ENCODE results near the gene DAZL. TPM values are rescaled to one million over a fixed set of nuclear protein-coding genes. Genes with fewer than 3 reads are reported as not detected.

DAZL gene
- total RNA-seq, 2 donors from 2014 or later, result not detected

DNA sequence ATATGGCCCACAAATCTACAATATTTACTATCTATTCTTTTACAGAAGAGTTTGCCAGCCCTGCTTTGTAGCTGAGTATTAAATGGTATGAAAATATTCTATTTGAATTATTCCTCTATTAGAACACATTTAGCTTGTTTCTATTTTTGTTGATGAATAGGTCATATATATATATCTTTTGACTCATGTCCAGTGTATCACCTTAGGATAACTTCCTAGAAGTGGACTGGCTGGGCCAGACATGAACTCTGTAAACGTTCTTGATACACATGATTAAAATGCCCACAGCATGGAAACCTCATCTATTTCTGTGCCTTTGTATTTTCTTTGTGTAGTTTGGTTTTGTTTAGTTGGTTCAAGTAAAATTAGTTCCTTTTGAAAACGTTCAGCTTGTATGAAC, 37.1 kb downstream of the DAZL start:
- no peaks in the 10 kb centered on the region for H3K27me3 ChIP-seq (replicated peaks; ENCODE audit: insufficient read depth)
- no peaks in the 10 kb centered on the region for H3K4me1 ChIP-seq (ENCODE audit: control insufficient read depth in 1 of 2, low read depth in 2 of 2)
- ATAC-seq (ENCODE audit: insufficient number of reproducible peaks, low FRiP score, low read depth) (no peak), DNase-seq (ENCODE audit: low spot score) (no peak)
- no peak overlapping the region for H3K27ac ChIP-seq
- H3K36me3 ChIP-seq, result no peaks in the 10 kb centered on the region
- no peak overlapping the region for H3K4me3 ChIP-seq
- TF ChIP-seq, protein P1, sequence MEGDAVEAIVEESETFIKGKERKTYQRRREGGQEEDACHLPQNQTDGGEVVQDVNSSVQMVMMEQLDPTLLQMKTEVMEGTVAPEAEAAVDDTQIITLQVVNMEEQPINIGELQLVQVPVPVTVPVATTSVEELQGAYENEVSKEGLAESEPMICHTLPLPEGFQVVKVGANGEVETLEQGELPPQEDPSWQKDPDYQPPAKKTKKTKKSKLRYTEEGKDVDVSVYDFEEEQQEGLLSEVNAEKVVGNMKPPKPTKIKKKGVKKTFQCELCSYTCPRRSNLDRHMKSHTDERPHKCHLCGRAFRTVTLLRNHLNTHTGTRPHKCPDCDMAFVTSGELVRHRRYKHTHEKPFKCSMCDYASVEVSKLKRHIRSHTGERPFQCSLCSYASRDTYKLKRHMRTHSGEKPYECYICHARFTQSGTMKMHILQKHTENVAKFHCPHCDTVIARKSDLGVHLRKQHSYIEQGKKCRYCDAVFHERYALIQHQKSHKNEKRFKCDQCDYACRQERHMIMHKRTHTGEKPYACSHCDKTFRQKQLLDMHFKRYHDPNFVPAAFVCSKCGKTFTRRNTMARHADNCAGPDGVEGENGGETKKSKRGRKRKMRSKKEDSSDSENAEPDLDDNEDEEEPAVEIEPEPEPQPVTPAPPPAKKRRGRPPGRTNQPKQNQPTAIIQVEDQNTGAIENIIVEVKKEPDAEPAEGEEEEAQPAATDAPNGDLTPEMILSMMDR (IDR thresholded peaks at IDR 0.05), result no peak
- H3K9me3 ChIP-seq, result no peaks in the 10 kb centered on the region

DNA sequence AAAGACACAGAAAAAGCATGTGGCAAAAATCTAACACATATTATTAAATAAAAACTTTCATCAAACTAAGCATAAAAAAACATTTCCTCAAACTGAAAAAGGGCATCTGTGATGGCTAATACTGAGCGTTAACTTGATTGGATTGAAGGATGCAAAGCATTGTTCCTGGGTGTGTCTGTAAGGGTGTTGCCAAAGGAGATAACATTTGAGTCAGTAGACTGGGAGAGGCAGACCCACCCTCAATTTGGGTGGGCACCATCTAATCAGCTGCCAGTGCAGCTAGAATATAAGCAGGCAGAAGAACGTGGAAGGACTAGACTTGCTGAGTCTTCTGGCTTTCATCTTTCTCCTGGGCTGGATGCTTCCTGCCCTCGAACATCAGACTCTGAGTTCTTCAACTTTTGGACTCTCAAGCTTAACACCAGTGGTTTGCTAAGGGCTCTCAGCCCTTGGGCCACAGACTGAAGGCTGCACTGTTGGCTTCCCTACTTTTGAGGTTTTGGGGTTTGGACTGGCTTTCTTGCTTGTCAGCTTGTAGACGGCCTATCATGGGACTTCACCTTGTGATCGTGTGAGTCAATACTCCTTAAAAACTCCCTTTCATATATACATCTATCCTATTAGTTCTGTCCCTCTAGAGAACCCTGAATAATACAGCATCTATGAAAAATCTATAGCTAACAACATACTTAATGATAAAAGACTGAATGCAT, 45.4 kb downstream of the DAZL start:
- no peaks in the 10 kb centered on the region for H3K27me3 ChIP-seq (replicated peaks; ENCODE audit: insufficient read depth)

DNA sequence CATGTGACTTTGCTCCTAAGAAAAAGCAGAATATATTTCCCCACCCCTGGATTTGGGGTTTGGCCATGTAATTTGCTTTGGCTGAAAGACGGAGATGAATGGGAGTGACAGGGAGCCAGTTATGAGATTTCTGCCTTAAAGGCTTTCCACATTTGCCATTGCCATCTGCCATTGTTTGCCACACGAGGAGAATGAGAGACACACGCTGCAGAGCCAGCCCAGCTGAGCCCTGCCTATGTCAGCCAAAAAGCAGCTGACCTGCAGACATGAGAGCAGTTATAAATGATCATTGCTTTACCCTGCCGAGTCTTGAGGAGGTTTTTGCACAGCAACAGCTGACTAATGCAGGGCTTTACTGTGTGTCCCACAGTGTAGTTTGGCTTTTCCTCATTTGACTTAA, 51.1 kb downstream of the DAZL start:
- TF ChIP-seq, protein P1 (IDR thresholded peaks at IDR 0.05), result no peak
- H3K27me3 ChIP-seq (replicated peaks; ENCODE audit: insufficient read depth), result no peaks in the 10 kb centered on the region
- DNase-seq (ENCODE audit: low spot score) (no peak), ATAC-seq (ENCODE audit: insufficient number of reproducible peaks, low FRiP score, low read depth) (no peak)
- no peaks in the 10 kb centered on the region for H3K36me3 ChIP-seq
- H3K4me1 ChIP-seq (ENCODE audit: control insufficient read depth in 1 of 2, low read depth in 2 of 2), result peaks cover 0 to 6% of the 10 kb centered on the region in 2 donors
- no peaks in the 10 kb centered on the region for H3K9me3 ChIP-seq
- H3K27ac ChIP-seq, result no peak overlapping the region
- H3K4me3 ChIP-seq, result no peak overlapping the region

More for the DNA sequence above, 45.4 kb downstream of the DAZL start:
- no peaks in the 10 kb centered on the region for H3K36me3 ChIP-seq
- no peaks in the 10 kb centered on the region for H3K9me3 ChIP-seq
- TF ChIP-seq, protein P1 (IDR thresholded peaks at IDR 0.05), result no peak
- DNase-seq (ENCODE audit: low spot score) (no peak), ATAC-seq (ENCODE audit: insufficient number of reproducible peaks, low FRiP score, low read depth) (no peak)
- H3K27ac ChIP-seq, result no peak overlapping the region
- H3K4me3 ChIP-seq, result no peak overlapping the region
- no peaks in the 10 kb centered on the region for H3K4me1 ChIP-seq (ENCODE audit: control insufficient read depth in 1 of 2, low read depth in 2 of 2)

DNA sequence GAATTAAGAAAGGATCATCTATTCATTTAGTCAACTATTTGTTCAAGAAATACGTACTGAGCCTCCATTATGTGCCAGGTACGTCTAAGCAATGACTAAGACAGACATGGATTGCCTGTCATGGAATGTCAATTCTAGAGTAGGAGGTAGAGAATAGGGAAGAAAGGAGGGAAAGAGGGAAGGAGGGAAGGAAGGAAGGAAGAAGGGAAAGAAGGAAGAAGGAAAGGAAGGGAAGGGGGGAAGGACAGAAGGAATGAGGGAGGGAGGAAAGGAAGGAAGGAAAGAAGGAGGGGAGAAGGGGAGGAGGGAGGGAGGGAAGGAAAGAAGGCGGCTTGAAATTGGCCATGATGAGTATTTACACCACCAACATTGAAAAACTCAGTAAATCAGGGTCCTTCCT, 52.5 kb downstream of the DAZL start:
- no peaks in the 10 kb centered on the region for H3K9me3 ChIP-seq

DNA sequence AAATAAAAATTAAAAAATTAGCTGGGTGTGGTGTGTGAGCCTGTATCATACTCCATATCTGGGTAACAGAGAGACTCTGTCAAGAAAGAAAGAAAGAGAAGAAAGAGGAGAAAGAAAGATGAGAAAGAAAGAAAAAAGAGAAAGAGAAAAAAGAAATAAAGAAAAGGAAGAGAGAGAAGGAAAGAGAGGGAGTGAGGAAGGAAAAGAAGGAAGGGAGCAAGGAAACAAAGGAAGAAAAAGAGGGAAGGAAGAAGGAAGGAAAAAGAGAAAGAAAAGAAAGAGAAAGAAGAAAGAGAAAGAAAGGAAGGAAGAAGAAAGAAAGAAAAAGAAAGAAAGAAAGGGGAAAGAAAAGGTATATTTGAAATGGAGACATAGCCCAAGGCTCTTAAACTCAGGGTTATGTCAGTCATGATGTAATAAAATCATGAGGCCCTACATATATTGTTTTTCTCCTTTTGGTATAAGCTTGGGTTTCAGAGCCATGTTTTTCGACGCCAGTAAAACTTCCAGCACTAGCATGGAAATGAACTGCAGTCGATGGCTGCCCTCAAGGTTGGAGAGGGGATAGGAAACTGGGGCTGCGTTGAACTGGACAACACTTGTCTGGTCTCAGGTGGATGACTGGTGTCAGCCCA, 53.8 kb downstream of the DAZL start:
- Histone ChIP-seq H3K27me3 (replicated peaks; ENCODE audit: insufficient read depth) (no peaks in the 10 kb centered on the region), H3K36me3 (no peaks in the 10 kb centered on the region), H3K4me3 (no peak overlapping the region), H3K9me3 (no peaks in the 10 kb centered on the region), H3K27ac (no peak overlapping the region), H3K4me1 (ENCODE audit: control insufficient read depth in 1 of 2, low read depth in 2 of 2) (peaks cover 0 to 6% of the 10 kb centered on the region in 2 donors)
- DNase-seq (ENCODE audit: low spot score) (no peak), ATAC-seq (ENCODE audit: insufficient number of reproducible peaks, low FRiP score, low read depth) (no peak)
- TF ChIP-seq, protein P1 (IDR thresholded peaks at IDR 0.05), result no peak

More for the DNA sequence above, 52.5 kb downstream of the DAZL start:
- no peak for ATAC-seq (ENCODE audit: insufficient number of reproducible peaks, low FRiP score, low read depth)
- H3K4me1 ChIP-seq (ENCODE audit: control insufficient read depth in 1 of 2, low read depth in 2 of 2), result peaks cover 0 to 6% of the 10 kb centered on the region in 2 donors
- no peaks in the 10 kb centered on the region for H3K27me3 ChIP-seq (replicated peaks; ENCODE audit: insufficient read depth)
- TF ChIP-seq, protein P1 (IDR thresholded peaks at IDR 0.05), result no peak
- no peak for DNase-seq (ENCODE audit: low spot score)
- H3K36me3 ChIP-seq, result no peaks in the 10 kb centered on the region
- no peak overlapping the region for H3K4me3 ChIP-seq
- no peak overlapping the region for H3K27ac ChIP-seq

Data from thoracic aorta (tissue), 2 donors.